Stimulated activated CD4-positive, alpha-beta T cell treated with anti-CD3 and anti-CD28 coated beads, TNF-alpha, amount 100 ng/mL, for 4 hours (primary cell): ENCODE data around the gene SEPTIN8.
"Not testable (repeated sequence)": the region's sequence is repeated elsewhere in the genome, so short reads cannot be mapped to it uniquely, and the experiment has no call there.

Source experiments
- DNase-seq, 3 experiments: peaks; one replicate each; pipeline ENCODE4 v3.0.0-alpha.2; 2020; ENCODE audit warnings: low read depth in 3 of 3

The SEPTIN8 gene

GRCh38 chr5:132812781-132813598 is 36.0 kb upstream of the SEPTIN8 start, which contains the start of gene SOWAHA:
Gene SOWAHA, plus strand, starts transcription at chr5:132813302. Its CDS starts 320 bp downstream, at chr5:132813622.
- no peak for DNase-seq

GRCh38 chr5:132812123-132812765 is 35.2 kb upstream of the SEPTIN8 start:
- DNase-seq = no peak

- no peak for DNase-seq
Measured at GRCh38 chr5:132810605-132811004, 33.6 kb upstream of the SEPTIN8 start.

- no peak for DNase-seq
Measured at GRCh38 chr5:132808866-132809265, 31.8 kb upstream of the SEPTIN8 start.

- DNase-seq = no peak
Measured at GRCh38 chr5:132808448-132808847, 31.4 kb upstream of the SEPTIN8 start.

- DNase-seq = no peak
Measured at GRCh38 chr5:132807163-132807838, 30.3 kb upstream of the SEPTIN8 start.

- DNase-seq = not testable (repeated sequence)
Measured at GRCh38 chr5:132806804-132807162, 29.7 kb upstream of the SEPTIN8 start.

- DNase-seq = not testable (repeated sequence)
Measured at GRCh38 chr5:132805872-132806271, 28.8 kb upstream of the SEPTIN8 start.

GRCh38 chr5:132804219-132804618 is 27.2 kb upstream of the SEPTIN8 start:
- not testable (repeated sequence) for DNase-seq

GRCh38 chr5:132802685-132803066 is 25.6 kb upstream of the SEPTIN8 start:
- DNase-seq = not testable (repeated sequence)

GRCh38 chr5:132802044-132802684 is 25.1 kb upstream of the SEPTIN8 start:
- DNase-seq = no peak

GRCh38 chr5:132800545-132800944 is 23.5 kb upstream of the SEPTIN8 start:
- no peak for DNase-seq

GRCh38 chr5:132799392-132799791 is 22.4 kb upstream of the SEPTIN8 start:
- DNase-seq = no peak

GRCh38 chr5:132797651-132798050 is 20.6 kb upstream of the SEPTIN8 start:
- DNase-seq = no peak

- DNase-seq = no peak
Measured at GRCh38 chr5:132791026-132791425, 14.0 kb upstream of the SEPTIN8 start.

GRCh38 chr5:132790201-132790865 is 13.3 kb upstream of the SEPTIN8 start:
- DNase-seq = no peak

GRCh38 chr5:132788990-132789886 is 12.2 kb upstream of the SEPTIN8 start:
- DNase-seq = no peak

GRCh38 chr5:132788508-132788907 is 11.5 kb upstream of the SEPTIN8 start:
- no peak for DNase-seq

GRCh38 chr5:132787076-132787475 is 10.0 kb upstream of the SEPTIN8 start:
- no peak for DNase-seq

- DNase-seq = no peak
Measured at GRCh38 chr5:132785864-132786263, 8.8 kb upstream of the SEPTIN8 start.

GRCh38 chr5:132785365-132785764 is 8.3 kb upstream of the SEPTIN8 start:
- DNase-seq = no peak
